Tibial artery (tissue), 4 donors: ENCODE measurements around the gene DSCAM.

ENCODE experiments used
- DNase-seq, 2 donors: peaks; one replicate each; pipeline ENCODE4 v3.0.0-alpha.2; 2019
- H3K27ac ChIP-seq, 2 donors: fragments of 200-600 bp; sonication (generic) in 1 of 2; 1 replicate in 1 of 2; 2 replicates in 1 of 2; pipeline ENCODE4 v1.5.1; 2018 to 2019; ENCODE audit warnings: mild to moderate bottlenecking in 1 of 2
- H3K27me3 ChIP-seq, 2 donors: fragments of 200-600 bp; sonication (generic) in 1 of 2; one replicate each; pipeline versions ENCODE4 v1.5.1 to v1.6.0; 2016 to 2019
- H3K36me3 ChIP-seq, 3 donors: fragments of 200-600 bp; sonication (generic) in 2 of 3; one replicate each; pipeline ENCODE4 v1.5.1; 2016 to 2019; ENCODE audit warnings: mild to moderate bottlenecking in 2 of 3
- H3K4me1 ChIP-seq, 4 donors: fragments of 200-600 bp; sonication (generic) in 2 of 4; 1 replicate in 3 of 4; 2 replicates in 1 of 4; pipeline ENCODE4 v1.5.1; 2016 to 2019
- H3K4me3 ChIP-seq, 2 donors: fragments of 200-600 bp; sonication (generic) in 1 of 2; 1 replicate in 1 of 2; 2 replicates in 1 of 2; pipeline ENCODE4 v1.5.1; 2018 to 2019; ENCODE audit warnings: mild to moderate bottlenecking in 2 of 2
- H3K9me3 ChIP-seq, 3 donors: fragments of 200-600 bp; sonication (generic) in 1 of 3; one replicate each; pipeline ENCODE4 v1.5.1; 2016 to 2019
- intact Hi-C: fragments of 100-400 bp; cut with DNase I; formaldehyde crosslinking; loops from one replicate; pipeline ENCODE4 v1.15.0; 2023; ENCODE audit warnings: low total_unique reads
- TF ChIP-seq, protein P1 (sequence below), 2 experiments: fragments of 200-600 bp in 1 of 2; fragments of 450-650 bp in 1 of 2; IDR thresholded peaks; one replicate each; pipeline ENCODE4 v1.5.1; 2017 to 2019; ENCODE audit warnings: antibody characterized with exemption in 2 of 2, mild to moderate bottlenecking in 1 of 2, moderate library complexity in 1 of 2

DSCAM gene

DNA sequence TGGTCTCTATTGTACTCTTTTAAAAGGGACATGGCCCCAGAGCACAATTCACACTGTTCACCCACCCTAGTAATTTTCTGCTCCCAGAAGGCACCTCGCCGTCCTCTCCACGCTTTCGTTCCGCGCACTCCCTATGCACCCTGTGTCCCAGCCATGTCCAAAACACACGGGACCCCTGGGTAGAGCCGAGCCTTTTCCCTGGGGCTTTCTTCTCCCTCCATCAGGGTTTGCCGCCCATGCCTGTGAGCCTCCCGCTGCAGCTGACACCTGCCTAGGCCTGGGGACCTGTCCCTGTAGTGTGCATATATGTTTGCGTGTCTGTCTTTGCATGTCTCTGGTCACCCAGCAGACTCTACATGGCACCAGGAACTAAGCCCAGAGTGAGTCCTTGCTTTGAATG, 677.0 kb downstream of the DSCAM start:
- H3K4me1 ChIP-seq: no peaks in the 10 kb centered on the region
- H3K9me3 ChIP-seq: no peaks in the 10 kb centered on the region
- TF ChIP-seq, protein P1, sequence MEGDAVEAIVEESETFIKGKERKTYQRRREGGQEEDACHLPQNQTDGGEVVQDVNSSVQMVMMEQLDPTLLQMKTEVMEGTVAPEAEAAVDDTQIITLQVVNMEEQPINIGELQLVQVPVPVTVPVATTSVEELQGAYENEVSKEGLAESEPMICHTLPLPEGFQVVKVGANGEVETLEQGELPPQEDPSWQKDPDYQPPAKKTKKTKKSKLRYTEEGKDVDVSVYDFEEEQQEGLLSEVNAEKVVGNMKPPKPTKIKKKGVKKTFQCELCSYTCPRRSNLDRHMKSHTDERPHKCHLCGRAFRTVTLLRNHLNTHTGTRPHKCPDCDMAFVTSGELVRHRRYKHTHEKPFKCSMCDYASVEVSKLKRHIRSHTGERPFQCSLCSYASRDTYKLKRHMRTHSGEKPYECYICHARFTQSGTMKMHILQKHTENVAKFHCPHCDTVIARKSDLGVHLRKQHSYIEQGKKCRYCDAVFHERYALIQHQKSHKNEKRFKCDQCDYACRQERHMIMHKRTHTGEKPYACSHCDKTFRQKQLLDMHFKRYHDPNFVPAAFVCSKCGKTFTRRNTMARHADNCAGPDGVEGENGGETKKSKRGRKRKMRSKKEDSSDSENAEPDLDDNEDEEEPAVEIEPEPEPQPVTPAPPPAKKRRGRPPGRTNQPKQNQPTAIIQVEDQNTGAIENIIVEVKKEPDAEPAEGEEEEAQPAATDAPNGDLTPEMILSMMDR (IDR thresholded peaks at IDR 0.05): no peak

DNA sequence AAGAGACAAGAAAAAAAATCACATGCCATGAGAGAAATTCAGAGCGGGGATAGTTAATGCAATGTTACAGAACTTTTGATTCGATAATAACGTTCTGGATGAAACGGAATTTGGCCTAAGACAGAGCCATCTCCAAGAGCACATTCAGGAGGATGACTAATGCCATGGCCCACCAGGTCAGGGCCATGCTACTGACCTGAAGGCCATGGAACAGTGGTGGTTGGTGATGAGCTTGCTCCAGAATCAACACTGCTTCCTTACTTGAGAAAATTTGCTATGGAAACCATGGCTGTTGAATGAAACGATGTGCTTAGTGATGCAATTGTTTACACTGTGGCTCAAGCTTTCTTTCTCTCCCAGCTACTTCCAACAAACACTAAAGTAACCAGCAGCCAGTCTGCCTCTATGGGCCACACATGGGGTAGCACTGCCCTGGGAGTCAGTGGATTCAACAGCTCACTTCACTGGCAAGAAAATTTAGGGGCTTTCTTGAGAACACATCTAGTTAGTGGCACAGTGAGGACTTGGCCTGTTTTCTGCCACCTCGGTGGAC, 680.6 kb downstream of the DSCAM start:
- Histone ChIP-seq H3K27me3 (no peaks in the 10 kb centered on the region), H3K27ac (no peak overlapping the region), H3K4me1 (no peaks in the 10 kb centered on the region), H3K4me3 (no peak overlapping the region), H3K36me3 (no peaks in the 10 kb centered on the region), H3K9me3 (no peaks in the 10 kb centered on the region)
- TF ChIP-seq, protein P1 (IDR thresholded peaks at IDR 0.05): no peak
- intact Hi-C loops: no loop called here
- DNase-seq: no peak

More for the DNA sequence above, 677.0 kb downstream of the DSCAM start:
- Histone ChIP-seq H3K36me3 (no peaks in the 10 kb centered on the region), H3K27me3 (no peaks in the 10 kb centered on the region), H3K4me3 (no peak overlapping the region), H3K27ac (no peak overlapping the region)
- DNase-seq: no peak
- intact Hi-C loops: no loop called here

DNA sequence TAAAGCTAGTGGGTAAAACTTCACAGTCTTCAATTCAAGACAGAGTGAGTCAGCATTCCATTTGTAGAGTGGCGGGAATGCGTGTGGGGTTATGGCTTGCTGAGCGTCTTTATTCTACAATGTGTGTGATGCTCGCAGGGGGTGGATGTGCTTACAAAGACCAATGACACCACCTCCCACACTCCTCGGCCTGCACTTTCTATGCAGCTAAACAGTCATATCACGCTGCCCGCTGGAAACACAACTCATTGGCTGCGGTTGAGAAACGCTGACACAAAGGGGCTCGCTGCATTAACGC, 681.2 kb downstream of the DSCAM start:
- intact Hi-C loops: no loop called here
- TF ChIP-seq, protein P1 (IDR thresholded peaks at IDR 0.05): no peak
- Histone ChIP-seq H3K4me1 (no peaks in the 10 kb centered on the region), H3K27ac (no peak overlapping the region), H3K36me3 (no peaks in the 10 kb centered on the region), H3K9me3 (no peaks in the 10 kb centered on the region), H3K27me3 (no peaks in the 10 kb centered on the region), H3K4me3 (no peak overlapping the region)
- no peak for DNase-seq

DNA sequence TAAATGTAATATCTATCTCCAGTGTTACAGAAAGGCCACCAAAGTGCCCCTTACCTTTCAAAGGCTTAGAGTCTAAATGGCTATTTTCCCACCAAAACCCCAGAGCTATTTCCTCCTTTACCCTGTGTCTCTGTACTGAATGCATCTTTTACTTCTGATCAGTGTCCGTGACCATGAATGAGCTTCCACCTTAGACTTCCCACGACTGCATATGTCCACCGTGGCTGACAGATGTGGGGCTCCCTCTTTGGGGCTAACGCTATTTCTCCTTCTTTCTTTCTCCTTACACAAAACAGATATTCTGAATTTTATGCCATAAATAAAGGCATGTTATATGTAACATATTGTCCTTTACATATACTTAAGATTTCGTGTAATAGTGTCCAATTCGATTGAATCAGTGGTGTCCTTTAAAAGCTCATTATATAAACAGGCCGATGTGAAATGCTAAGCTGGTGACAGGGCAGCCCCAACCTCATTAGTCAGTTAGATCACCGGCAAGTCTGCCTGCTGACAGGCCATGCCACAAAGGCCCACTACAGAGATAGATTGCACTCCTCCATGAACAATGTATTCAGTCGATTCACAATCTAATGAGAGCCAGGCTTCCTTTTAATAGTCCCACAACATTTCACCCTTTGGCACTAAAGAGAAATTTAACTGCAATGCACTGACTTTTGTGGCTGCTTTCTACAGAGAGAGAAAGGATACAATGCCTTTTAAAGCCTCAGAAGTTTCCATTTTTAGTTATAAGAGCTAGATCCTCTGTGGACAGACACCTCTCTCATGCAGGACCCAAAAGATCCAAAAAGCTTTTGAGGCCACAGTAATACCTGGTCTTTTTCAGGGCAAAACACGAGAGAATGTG, 681.8 kb downstream of the DSCAM start:
- Histone ChIP-seq H3K27me3 (no peaks in the 10 kb centered on the region), H3K36me3 (no peaks in the 10 kb centered on the region), H3K27ac (no peak overlapping the region), H3K4me3 (no peak overlapping the region), H3K9me3 (no peaks in the 10 kb centered on the region), H3K4me1 (no peaks in the 10 kb centered on the region)
- intact Hi-C loops: no loop called here
- no peak for DNase-seq
- TF ChIP-seq, protein P1 (IDR thresholded peaks at IDR 0.05): no peak

DNA sequence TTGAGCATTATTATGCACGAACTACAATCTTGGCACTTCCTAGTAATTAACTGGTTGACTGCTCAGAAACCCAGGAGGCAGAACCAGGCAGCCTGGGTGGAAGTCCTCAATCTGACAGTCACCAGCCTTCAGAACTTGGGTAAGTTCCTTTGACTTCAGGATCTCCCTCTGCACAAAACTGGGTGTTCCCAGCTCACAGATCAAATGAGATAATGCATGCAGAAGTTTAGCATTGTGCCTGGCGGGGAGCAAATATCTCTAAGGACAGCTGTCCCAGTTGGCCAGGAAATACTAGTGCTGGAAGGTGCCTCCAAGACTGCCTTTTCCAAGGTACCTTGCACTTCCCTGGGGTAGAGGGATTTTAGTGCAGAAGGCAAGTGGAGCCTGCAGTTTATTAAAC, 684.9 kb downstream of the DSCAM start:
- no peaks in the 10 kb centered on the region for H3K4me1 ChIP-seq
- H3K36me3 ChIP-seq: no peaks in the 10 kb centered on the region
- TF ChIP-seq, protein P1 (IDR thresholded peaks at IDR 0.05): no peak
- no peak for DNase-seq
- no peak overlapping the region for H3K4me3 ChIP-seq
- no peaks in the 10 kb centered on the region for H3K27me3 ChIP-seq
- no peak overlapping the region for H3K27ac ChIP-seq
- intact Hi-C loops: no loop called here
- H3K9me3 ChIP-seq: no peaks in the 10 kb centered on the region
